Muscle of leg (tissue), 11 donors: ENCODE results near the gene CSNK1G1. TPM values are rescaled to one million over a fixed set of nuclear protein-coding genes. Genes with fewer than 3 reads are reported as not detected.
A peak's percentile ranks its signal among the peaks of the same experiment; 100 is the strongest.

ENCODE experiments used
- DNase-seq: peaks from one replicate; pipeline ENCODE4 v3.0.0; 2013
- H3K27ac ChIP-seq: one replicate; pipeline ENCODE4 v1.5.1; 2013; ENCODE audit warnings: mild to moderate bottlenecking, low read length, control low read depth
- H3K27me3 ChIP-seq: one replicate; pipeline ENCODE4 v1.6.1; 2013; ENCODE audit warnings: low read length; ENCODE audit not compliant: control insufficient read depth, insufficient read depth
- H3K36me3 ChIP-seq: one replicate; pipeline ENCODE4 v1.6.1; 2013; ENCODE audit warnings: low read length; ENCODE audit not compliant: control insufficient read depth, insufficient read depth
- H3K4me1 ChIP-seq: one replicate; pipeline ENCODE4 v1.6.1; 2013; ENCODE audit warnings: low read length; ENCODE audit not compliant: control insufficient read depth, insufficient read depth
- H3K4me3 ChIP-seq: one replicate; pipeline ENCODE4 v1.5.1; 2013; ENCODE audit warnings: low read length, control low read depth
- H3K9me3 ChIP-seq: replicated peaks from 2 replicates; pipeline ENCODE4 v1.6.1; 2013; ENCODE audit warnings: low read depth, low read length; ENCODE audit not compliant: control insufficient read depth
- WGBS: methylation state at CpG from one replicate; pipeline ENCODE4 v1.1.5; 2013; ENCODE audit warnings: missing lambda C conversion rate; ENCODE audit not compliant: insufficient coverage; 5-methylcytosine and 5-hydroxymethylcytosine counted together
- polyA plus RNA-seq, 8 donors: library from polyadenylated mRNA; unstranded; fragments of 120-200 nt; gene quantifications; one replicate each; pipeline versions ENCODE4 v1.2.1 to v1.2.3, GENCODE V29; 2013; ENCODE audit warnings: inconsistent platforms in 1 of 8, low replicate concordance in 1 of 8; ENCODE audit not compliant: insufficient read length in 8 of 8, insufficient read depth in 1 of 8
- total RNA-seq: library from RNA; stranded (reverse); fragments of 120-200 nt; gene quantifications from one replicate; pipeline ENCODE4 v1.2.4, GENCODE V29; 2013

Gene CSNK1G1
- total and polyA plus RNA-seq, 9 donors: 5.8 to 15.5 (median 11.1) TPM

DNA sequence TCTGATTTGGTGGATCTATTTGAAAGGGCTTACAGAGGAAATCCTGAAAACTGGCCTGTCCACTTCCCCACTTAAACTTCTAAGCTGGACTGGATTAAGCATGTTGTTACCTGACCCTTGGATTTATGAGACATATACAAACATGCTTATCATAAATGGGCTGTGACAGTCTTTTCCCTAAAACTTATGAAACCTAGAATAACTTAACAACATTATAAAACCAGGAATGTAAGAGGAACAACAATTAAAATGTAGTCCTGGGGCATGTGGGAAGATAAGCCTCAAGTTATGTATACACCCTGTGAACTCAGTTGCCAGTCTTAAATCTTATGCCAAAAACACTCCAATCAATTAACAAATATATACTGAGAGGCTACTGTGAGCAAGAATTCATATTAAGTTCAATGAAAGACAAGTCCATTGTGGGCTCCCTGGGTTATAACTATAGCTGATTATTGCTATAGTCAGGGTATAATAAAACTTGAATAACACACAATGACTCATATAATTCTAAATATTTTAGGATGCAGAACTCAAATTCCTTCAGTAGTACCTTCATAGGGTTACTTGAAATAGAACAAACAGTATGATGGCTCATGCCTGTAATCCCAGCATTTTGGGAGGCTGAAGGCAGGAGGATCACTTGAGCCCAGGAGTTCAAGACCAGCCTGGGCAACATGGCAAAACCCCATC is 105.9 kb downstream of the CSNK1G1 start:
- H3K9me3 ChIP-seq: no peaks in the 10 kb centered on the region
- DNase-seq: no peak
- no peak overlapping the region for H3K4me3 ChIP-seq
- no peaks in the 10 kb centered on the region for H3K4me1 ChIP-seq
- H3K36me3 ChIP-seq: no peaks in the 10 kb centered on the region
- H3K27ac ChIP-seq: no peak overlapping the region
- no peaks in the 10 kb centered on the region for H3K27me3 ChIP-seq

GRCh38 chr15:64249406-64249805 is 106.6 kb downstream of the CSNK1G1 start:
- no peaks in the 10 kb centered on the region for H3K27me3 ChIP-seq
- no peaks in the 10 kb centered on the region for H3K4me1 ChIP-seq
- no peaks in the 10 kb centered on the region for H3K36me3 ChIP-seq
- no peaks in the 10 kb centered on the region for H3K9me3 ChIP-seq
- no peak overlapping the region for H3K27ac ChIP-seq
- DNase-seq: no peak
- H3K4me3 ChIP-seq: no peak overlapping the region
- WGBS: 50% methylated on average over 1 of the region's 3 CpGs

GRCh38 chr15:64247906-64248541 is 107.9 kb downstream of the CSNK1G1 start:
- H3K36me3 ChIP-seq: no peaks in the 10 kb centered on the region
- H3K27ac ChIP-seq: peak overlapping the region; percentile 47
- no peak overlapping the region for H3K4me3 ChIP-seq
- peak; percentile 43 for DNase-seq
- no peaks in the 10 kb centered on the region for H3K9me3 ChIP-seq
- no peaks in the 10 kb centered on the region for H3K4me1 ChIP-seq
- no peaks in the 10 kb centered on the region for H3K27me3 ChIP-seq
- no CpG with 5 or more reads among the region's 2 CpGs for WGBS

- Histone ChIP-seq H3K4me3 (no peak overlapping the region), H3K27ac (peak overlapping the region; percentile 35), H3K9me3 (no peaks in the 10 kb centered on the region), H3K36me3 (no peaks in the 10 kb centered on the region), H3K4me1 (no peaks in the 10 kb centered on the region), H3K27me3 (no peaks in the 10 kb centered on the region)
- no peak for DNase-seq
These were observed 108.5 kb downstream of the CSNK1G1 start for GRCh38 chr15:64247535-64247905.

GRCh38 chr15:64246364-64247189 is 109.4 kb downstream of the CSNK1G1 start:
- H3K4me1 ChIP-seq: no peaks in the 10 kb centered on the region
- no peak overlapping the region for H3K27ac ChIP-seq
- no peaks in the 10 kb centered on the region for H3K36me3 ChIP-seq
- H3K4me3 ChIP-seq: no peak overlapping the region
- no peaks in the 10 kb centered on the region for H3K27me3 ChIP-seq
- 67% methylated on average over 3 of the region's 9 CpGs for WGBS
- DNase-seq: no peak
- H3K9me3 ChIP-seq: no peaks in the 10 kb centered on the region

DNA sequence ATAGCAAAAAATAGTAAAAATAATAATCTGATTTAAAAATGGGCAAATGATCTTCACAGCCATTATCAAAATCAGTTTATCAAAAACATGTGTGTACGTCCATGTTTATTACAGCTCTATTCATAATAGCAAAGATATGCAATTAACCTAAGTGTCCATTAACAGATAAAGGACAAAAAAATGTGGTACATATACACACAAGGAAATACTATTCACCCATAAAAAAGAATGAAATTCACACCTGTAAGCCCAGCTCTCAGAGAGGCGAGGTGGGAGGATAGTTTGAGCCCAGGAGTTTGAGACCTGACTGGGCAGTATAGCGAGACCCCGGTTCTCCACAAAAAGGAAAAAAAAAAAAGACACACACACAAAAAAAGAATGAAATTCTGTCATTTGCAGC is 110.6 kb downstream of the CSNK1G1 start:
- Histone ChIP-seq H3K4me3 (no peak overlapping the region), H3K36me3 (no peaks in the 10 kb centered on the region), H3K27me3 (no peaks in the 10 kb centered on the region), H3K27ac (no peak overlapping the region), H3K4me1 (no peaks in the 10 kb centered on the region), H3K9me3 (no peaks in the 10 kb centered on the region)
- WGBS: no CpG with 5 or more reads among the region's 4 CpGs
- DNase-seq: no peak

- Histone ChIP-seq H3K27me3 (no peaks in the 10 kb centered on the region), H3K27ac (no peak overlapping the region), H3K4me1 (no peaks in the 10 kb centered on the region), H3K36me3 (no peaks in the 10 kb centered on the region), H3K9me3 (no peaks in the 10 kb centered on the region), H3K4me3 (no peak overlapping the region)
- no CpG with 5 or more reads among the region's 3 CpGs for WGBS
- DNase-seq: no peak
These were observed 118.3 kb downstream of the CSNK1G1 start for GRCh38 chr15:64237677-64238076.

DNA sequence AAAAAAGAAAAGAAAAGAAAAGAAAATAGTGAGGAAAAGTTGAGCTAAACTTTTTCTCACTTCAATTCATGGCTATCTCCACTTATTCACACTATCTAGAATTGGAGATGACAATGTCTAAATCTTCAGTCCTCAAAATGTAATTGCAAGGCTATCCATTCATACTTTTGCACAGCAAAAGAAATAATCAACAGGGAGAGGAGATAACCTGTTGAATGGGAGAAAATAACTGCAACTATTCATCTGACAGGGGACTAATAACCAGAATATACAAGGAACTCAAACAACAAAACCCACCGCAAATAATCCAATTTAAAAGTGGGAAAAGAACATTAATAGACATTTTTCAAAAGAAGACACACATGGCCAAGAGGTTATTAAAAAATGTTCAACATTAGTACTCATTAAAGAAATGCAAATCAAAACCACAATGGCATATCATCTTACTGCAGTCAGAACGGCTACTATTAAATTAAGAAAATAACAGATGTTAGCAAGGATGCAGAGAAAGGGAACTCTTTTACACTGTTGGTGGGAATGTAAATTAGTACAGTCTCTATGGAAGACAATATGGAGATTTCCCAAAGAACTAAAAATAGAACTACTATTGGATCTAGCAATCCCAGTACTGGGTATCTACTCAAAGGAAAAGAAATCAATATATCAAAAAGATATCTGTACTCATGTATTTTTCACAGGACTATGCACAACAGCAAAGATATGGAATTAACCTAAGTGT is 119.6 kb downstream of the CSNK1G1 start:
- Histone ChIP-seq H3K27ac (no peak overlapping the region), H3K4me3 (no peak overlapping the region), H3K36me3 (no peaks in the 10 kb centered on the region), H3K9me3 (no peaks in the 10 kb centered on the region), H3K4me1 (no peaks in the 10 kb centered on the region), H3K27me3 (no peaks in the 10 kb centered on the region)
- WGBS: no CpG with 5 or more reads among the region's 2 CpGs
- DNase-seq: no peak

GRCh38 chr15:64235552-64235951 is 120.4 kb downstream of the CSNK1G1 start:
- no CpG with 5 or more reads among the region's 4 CpGs for WGBS
- no peak overlapping the region for H3K4me3 ChIP-seq
- DNase-seq: no peak

DNA sequence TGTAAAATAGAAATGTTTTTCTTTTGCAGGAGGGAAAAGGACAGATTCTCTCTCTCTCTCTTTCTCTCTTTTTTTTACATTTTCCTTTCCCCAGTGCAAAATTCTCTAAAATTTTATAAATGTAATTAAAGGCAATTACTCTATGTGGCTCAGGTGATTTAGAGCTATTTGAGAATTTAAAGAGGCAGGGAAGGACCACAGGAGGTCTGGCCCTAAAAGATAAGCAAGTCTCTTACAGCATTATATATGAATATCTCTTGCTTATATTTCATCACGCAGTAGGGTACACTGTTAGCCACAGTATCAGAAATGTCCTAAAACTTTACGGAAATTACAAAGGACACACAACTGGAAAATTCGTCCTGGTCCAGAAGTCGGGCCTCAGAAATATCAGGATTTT is 122.7 kb downstream of the CSNK1G1 start:
- H3K4me1 ChIP-seq: no peaks in the 10 kb centered on the region
- H3K9me3 ChIP-seq: no peaks in the 10 kb centered on the region
- no peaks in the 10 kb centered on the region for H3K36me3 ChIP-seq
- H3K4me3 ChIP-seq: no peak overlapping the region
- H3K27ac ChIP-seq: no peak overlapping the region
- H3K27me3 ChIP-seq: no peaks in the 10 kb centered on the region
- WGBS: no CpG with 5 or more reads among the region's 4 CpGs
- DNase-seq: no peak

More at GRCh38 chr15:64235552-64235951, 120.4 kb downstream of the CSNK1G1 start:
- H3K27me3 ChIP-seq: no peaks in the 10 kb centered on the region
- no peak overlapping the region for H3K27ac ChIP-seq
- no peaks in the 10 kb centered on the region for H3K36me3 ChIP-seq
- H3K4me1 ChIP-seq: no peaks in the 10 kb centered on the region
- H3K9me3 ChIP-seq: no peaks in the 10 kb centered on the region
